Measurements from ENCODE around the gene ARF1. TPM values are rescaled to one million over a fixed set of nuclear protein-coding genes. Genes with fewer than 3 reads are reported as not detected.

The ARF1 gene
- total RNA-seq, 1 donor from 2014 or later: 393 TPM

DNA sequence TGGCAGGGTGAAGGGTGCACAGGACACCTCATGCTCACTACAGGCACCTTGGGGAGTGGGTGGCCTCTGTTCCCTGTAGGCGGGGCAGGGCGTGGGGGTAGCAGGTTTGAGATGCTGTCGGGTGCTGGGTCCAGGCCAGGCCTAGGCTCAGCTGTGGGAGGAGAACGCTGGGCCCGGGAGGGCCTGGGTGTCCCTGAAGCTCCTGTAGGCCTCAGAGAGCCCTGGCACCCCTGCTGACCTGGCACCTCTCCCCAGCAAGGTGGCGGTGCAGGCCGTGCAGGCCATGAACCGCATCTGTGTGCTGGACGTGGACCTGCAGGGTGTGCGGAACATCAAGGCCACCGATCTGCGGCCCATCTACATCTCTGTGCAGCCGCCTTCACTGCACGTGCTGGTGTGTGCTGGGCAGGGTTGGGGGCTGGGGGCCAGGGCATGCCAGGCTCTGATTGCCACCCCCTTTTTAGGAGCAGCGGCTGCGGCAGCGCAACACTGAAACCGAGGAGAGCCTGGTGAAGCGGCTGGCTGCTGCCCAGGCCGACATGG, 64.7 kb downstream of the ARF1 start:
- Mint-ChIP-seq H3K27ac (ENCODE audit: unreplicated experiment) (no peak overlapping the region), H3K9me3 (ENCODE audit: unreplicated experiment) (no peaks in the 10 kb centered on the region), H3K4me1 (ENCODE audit: unreplicated experiment) (peaks cover 16% of the 10 kb centered on the region), H3K36me3 (ENCODE audit: low read depth, unreplicated experiment) (peaks cover 8% of the 10 kb centered on the region), H3K4me3 (ENCODE audit: unreplicated experiment) (peak overlapping the region; percentile 21), H3K27me3 (ENCODE audit: unreplicated experiment) (peaks cover 5% of the 10 kb centered on the region)
- TF ChIP-seq CTCF (IDR thresholded peaks at IDR 0.05; ENCODE audit: unreplicated experiment): no peak
- no peak for DNase-seq (ENCODE audit: low spot score)

GRCh38 chr1:228147768-228148167, 65.3 kb downstream of the ARF1 start:
- peak overlapping the region; percentile 37 for H3K4me3 Mint-ChIP-seq (ENCODE audit: unreplicated experiment)
- H3K27me3 Mint-ChIP-seq (ENCODE audit: unreplicated experiment): peaks cover 5% of the 10 kb centered on the region
- H3K4me1 Mint-ChIP-seq (ENCODE audit: unreplicated experiment): peaks cover 12% of the 10 kb centered on the region
- H3K36me3 Mint-ChIP-seq (ENCODE audit: low read depth, unreplicated experiment): peaks cover 8% of the 10 kb centered on the region
- no peak overlapping the region for H3K27ac Mint-ChIP-seq (ENCODE audit: unreplicated experiment)
- no peak for DNase-seq (ENCODE audit: low spot score)
- H3K9me3 Mint-ChIP-seq (ENCODE audit: unreplicated experiment): no peaks in the 10 kb centered on the region
- TF ChIP-seq CTCF (IDR thresholded peaks at IDR 0.05; ENCODE audit: unreplicated experiment): no peak

DNA sequence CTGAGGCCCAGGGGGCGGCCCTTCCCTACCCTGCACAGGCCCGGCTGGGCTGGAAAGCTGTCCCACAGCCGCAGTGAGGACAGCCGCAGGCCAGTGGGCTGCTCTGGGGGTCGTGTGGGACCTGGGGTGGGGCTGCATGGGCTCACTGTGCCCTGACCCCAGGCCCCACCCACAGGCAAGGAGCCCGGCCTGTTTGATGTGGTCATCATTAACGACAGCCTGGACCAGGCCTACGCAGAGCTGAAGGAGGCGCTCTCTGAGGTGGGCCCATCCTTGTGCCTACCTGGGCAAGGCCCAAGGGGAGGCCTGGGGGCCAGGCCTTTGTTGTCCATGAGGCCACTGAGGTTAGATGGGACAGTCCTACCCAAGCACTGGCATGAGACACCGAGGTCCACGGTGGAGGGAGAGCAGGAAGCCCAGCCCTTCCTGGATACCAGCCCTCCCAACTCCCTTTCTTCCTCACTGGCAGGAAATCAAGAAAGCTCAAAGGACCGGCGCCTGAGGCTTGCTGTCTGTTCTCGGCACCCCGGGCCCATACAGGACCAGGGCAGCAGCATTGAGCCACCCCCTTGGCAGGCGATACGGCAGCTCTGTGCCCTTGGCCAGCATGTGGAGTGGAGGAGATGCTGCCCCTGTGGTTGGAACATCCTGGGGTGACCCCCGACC, 65.8 kb downstream of the ARF1 start:
- Mint-ChIP-seq H3K27me3 (ENCODE audit: unreplicated experiment) (peaks cover under 1% of the 10 kb centered on the region), H3K9me3 (ENCODE audit: unreplicated experiment) (no peaks in the 10 kb centered on the region), H3K36me3 (ENCODE audit: low read depth, unreplicated experiment) (peaks cover 6% of the 10 kb centered on the region), H3K27ac (ENCODE audit: unreplicated experiment) (peak overlapping the region; percentile 42), H3K4me3 (ENCODE audit: unreplicated experiment) (no peak overlapping the region), H3K4me1 (ENCODE audit: unreplicated experiment) (peaks cover 7% of the 10 kb centered on the region)
- TF ChIP-seq CTCF (IDR thresholded peaks at IDR 0.05; ENCODE audit: unreplicated experiment): no peak
- no peak for DNase-seq (ENCODE audit: low spot score)

Small RNA genes within 50 kb of the gene (microRNA-seq; reads per million reads assigned to microRNA genes)
- 11.0 reads per million, percentile 60 among the genes with 10 or more reads in this experiment for gene MIR3620 (ENCODE audit: unreplicated experiment)

Other genes with a start within 250 kb of the ARF1 start
- gene WNT9A, start 134.8 kb upstream of the ARF1 start, total RNA-seq (ENCODE audit: unreplicated experiment): 1.0 TPM
- gene WNT3A, start 75.7 kb upstream of the ARF1 start, total RNA-seq (ENCODE audit: unreplicated experiment): not detected
- gene C1orf35, start 20.6 kb downstream of the ARF1 start, total RNA-seq (ENCODE audit: unreplicated experiment): 23.2 TPM
- 47.5 TPM for gene MRPL55, start 26.6 kb downstream of the ARF1 start, total RNA-seq (ENCODE audit: unreplicated experiment)
- gene GUK1, start 57.6 kb downstream of the ARF1 start, total RNA-seq (ENCODE audit: unreplicated experiment): 280 TPM
- gene GJC2, start 67.2 kb downstream of the ARF1 start, total RNA-seq (ENCODE audit: unreplicated experiment): 13.0 TPM
- 11.5 TPM for gene IBA57, start 83.1 kb downstream of the ARF1 start, total RNA-seq (ENCODE audit: unreplicated experiment)
- gene OBSCN, start 125.3 kb downstream of the ARF1 start, total RNA-seq (ENCODE audit: unreplicated experiment): 16.9 TPM

Data from endothelial cell (in vitro differentiated cells).